Dedifferentiated amniotic fluid mesenchymal stem cell (primary cell): ENCODE results near the gene LMAN2L.

ENCODE experiments used
- DNase-seq: peaks from one replicate; pipeline ENCODE4 v3.0.0-alpha.2; 2016; ENCODE audit errors: extremely low spot score

Gene LMAN2L

GRCh38 chr2:96703021-96703751 is 36.7 kb downstream of the LMAN2L start:
- DNase-seq: no peak

- no peak for DNase-seq
These were observed 37.6 kb downstream of the LMAN2L start for GRCh38 chr2:96702098-96702785.

- DNase-seq: no peak
These were observed 38.2 kb downstream of the LMAN2L start for GRCh38 chr2:96701636-96702035.

- no peak for DNase-seq
These were observed 39.8 kb downstream of the LMAN2L start for GRCh38 chr2:96700086-96700485.

- no peak for DNase-seq
These were observed 40.2 kb downstream of the LMAN2L start for GRCh38 chr2:96699621-96700020.

GRCh38 chr2:96699021-96699420 is 40.8 kb downstream of the LMAN2L start:
- DNase-seq: no peak

- no peak for DNase-seq
These were observed 41.5 kb downstream of the LMAN2L start for GRCh38 chr2:96698221-96698861.

- no peak for DNase-seq
These were observed 42.4 kb downstream of the LMAN2L start for GRCh38 chr2:96697476-96697875.

GRCh38 chr2:96695602-96696001 is 44.3 kb downstream of the LMAN2L start:
- DNase-seq: no peak

GRCh38 chr2:96694816-96695455 is 44.9 kb downstream of the LMAN2L start:
- no peak for DNase-seq

GRCh38 chr2:96694279-96694678 is 45.6 kb downstream of the LMAN2L start:
- DNase-seq: no peak

- no peak for DNase-seq
These were observed 46.3 kb downstream of the LMAN2L start for GRCh38 chr2:96693286-96694200.

GRCh38 chr2:96692094-96692971 is 47.5 kb downstream of the LMAN2L start:
- DNase-seq: no peak

- no peak for DNase-seq
These were observed 48.7 kb downstream of the LMAN2L start for GRCh38 chr2:96691022-96691612.

GRCh38 chr2:96690306-96691021 is 49.4 kb downstream of the LMAN2L start:
- DNase-seq: no peak

- no peak for DNase-seq
These were observed 50.4 kb downstream of the LMAN2L start for GRCh38 chr2:96689431-96689991.

- DNase-seq: no peak
These were observed 51.0 kb downstream of the LMAN2L start for GRCh38 chr2:96688649-96689430.
